ENCODE measurements around the gene PKP1. TPM values are rescaled to one million over a fixed set of nuclear protein-coding genes. Genes with fewer than 3 reads are reported as not detected.

PKP1 gene
- total RNA-seq, 3 donors from 2014 or later: 0.96 to 22.5 (median 12.1) TPM

GRCh38 chr1:201325678-201326060, 42.4 kb downstream of the PKP1 start:
- Histone ChIP-seq H3K4me1 (no peaks in the 10 kb centered on the region), H3K4me3 (no peak overlapping the region), H3K27me3 (no peaks in the 10 kb centered on the region), H3K27ac (no peak overlapping the region), H3K36me3 (no peaks in the 10 kb centered on the region), H3K9me3 (no peaks in the 10 kb centered on the region)
- TF ChIP-seq CTCF (IDR thresholded peaks at IDR 0.05) (no peak), POLR2A (IDR thresholded peaks at IDR 0.05) (no peak)
- DNase-seq (ENCODE audit: low spot score in 2 of 2): no peak
- intact Hi-C loops (cut with DNase I; ENCODE audit: low total_unique reads): no loop called here

- TF ChIP-seq POLR2A (IDR thresholded peaks at IDR 0.05) (no peak), CTCF (IDR thresholded peaks at IDR 0.05) (no peak), POLR2AphosphoS5 (IDR thresholded peaks at IDR 0.05) (no peak)
- intact Hi-C loops (cut with DNase I; ENCODE audit: low total_unique reads): no loop called here
- H3K4me3 ChIP-seq: no peak overlapping the region
- H3K36me3 ChIP-seq: no peaks in the 10 kb centered on the region
- no peaks in the 10 kb centered on the region for H3K9me3 ChIP-seq
- DNase-seq (ENCODE audit: low spot score in 2 of 2): no peak
- no peaks in the 10 kb centered on the region for H3K27me3 ChIP-seq
- no peak overlapping the region for H3K27ac ChIP-seq
- no peaks in the 10 kb centered on the region for H3K4me1 ChIP-seq
Measured at GRCh38 chr1:201326710-201327109, 43.4 kb downstream of the PKP1 start.

GRCh38 chr1:201327687-201328240, 44.5 kb downstream of the PKP1 start:
- Histone ChIP-seq H3K27ac (no peak overlapping the region), H3K9me3 (no peaks in the 10 kb centered on the region), H3K27me3 (no peaks in the 10 kb centered on the region), H3K4me3 (no peak overlapping the region), H3K4me1 (no peaks in the 10 kb centered on the region), H3K36me3 (no peaks in the 10 kb centered on the region)
- intact Hi-C loops (cut with DNase I; ENCODE audit: low total_unique reads): no loop called here
- no peak for DNase-seq (ENCODE audit: low spot score in 2 of 2)
- TF ChIP-seq POLR2AphosphoS5 (IDR thresholded peaks at IDR 0.05) (no peak), POLR2A (IDR thresholded peaks at IDR 0.05) (no peak)

- no peak overlapping the region for H3K27ac ChIP-seq
- TF ChIP-seq POLR2A (IDR thresholded peaks at IDR 0.05) (no peak), POLR2AphosphoS5 (IDR thresholded peaks at IDR 0.05) (no peak), CTCF (IDR thresholded peaks at IDR 0.05) (no peak)
- H3K9me3 ChIP-seq: no peaks in the 10 kb centered on the region
- no peaks in the 10 kb centered on the region for H3K27me3 ChIP-seq
- DNase-seq (ENCODE audit: low spot score in 2 of 2): no peak
- intact Hi-C loops (cut with DNase I; ENCODE audit: low total_unique reads): no loop called here
- no peak overlapping the region for H3K4me3 ChIP-seq
- H3K4me1 ChIP-seq: no peaks in the 10 kb centered on the region
- no peaks in the 10 kb centered on the region for H3K36me3 ChIP-seq
Measured at GRCh38 chr1:201328576-201328975, 45.3 kb downstream of the PKP1 start.

GRCh38 chr1:201329286-201329685, 46.0 kb downstream of the PKP1 start:
- DNase-seq (ENCODE audit: low spot score in 2 of 2): no peak
- no peaks in the 10 kb centered on the region for H3K4me1 ChIP-seq
- H3K36me3 ChIP-seq: no peaks in the 10 kb centered on the region
- no peaks in the 10 kb centered on the region for H3K9me3 ChIP-seq
- H3K27me3 ChIP-seq: no peaks in the 10 kb centered on the region
- no peak overlapping the region for H3K4me3 ChIP-seq
- no peak overlapping the region for H3K27ac ChIP-seq
- intact Hi-C loops (cut with DNase I; ENCODE audit: low total_unique reads): no loop called here
- TF ChIP-seq POLR2AphosphoS5 (IDR thresholded peaks at IDR 0.05): no peak
- TF ChIP-seq POLR2A (IDR thresholded peaks at IDR 0.05): no peak
- TF ChIP-seq CTCF (IDR thresholded peaks at IDR 0.05): no peak

GRCh38 chr1:201329801-201330200, 46.5 kb downstream of the PKP1 start:
- Histone ChIP-seq H3K36me3 (no peaks in the 10 kb centered on the region), H3K9me3 (no peaks in the 10 kb centered on the region), H3K27me3 (no peaks in the 10 kb centered on the region), H3K4me1 (no peaks in the 10 kb centered on the region), H3K27ac (no peak overlapping the region), H3K4me3 (no peak overlapping the region)
- intact Hi-C loops (cut with DNase I; ENCODE audit: low total_unique reads): no loop called here
- no peak for TF ChIP-seq CTCF (IDR thresholded peaks at IDR 0.05)
- no peak for TF ChIP-seq POLR2A (IDR thresholded peaks at IDR 0.05)
- TF ChIP-seq POLR2AphosphoS5 (IDR thresholded peaks at IDR 0.05): no peak
- DNase-seq (ENCODE audit: low spot score in 2 of 2): no peak
